Medulla oblongata (tissue), 1 donor: ENCODE measurements around the gene ABHD13.

Experiments used
- DNase-seq: peaks from one replicate; pipeline ENCODE4 v3.0.0-alpha.2; 2015; ENCODE audit errors: extremely low spot score

Gene ABHD13

DNA sequence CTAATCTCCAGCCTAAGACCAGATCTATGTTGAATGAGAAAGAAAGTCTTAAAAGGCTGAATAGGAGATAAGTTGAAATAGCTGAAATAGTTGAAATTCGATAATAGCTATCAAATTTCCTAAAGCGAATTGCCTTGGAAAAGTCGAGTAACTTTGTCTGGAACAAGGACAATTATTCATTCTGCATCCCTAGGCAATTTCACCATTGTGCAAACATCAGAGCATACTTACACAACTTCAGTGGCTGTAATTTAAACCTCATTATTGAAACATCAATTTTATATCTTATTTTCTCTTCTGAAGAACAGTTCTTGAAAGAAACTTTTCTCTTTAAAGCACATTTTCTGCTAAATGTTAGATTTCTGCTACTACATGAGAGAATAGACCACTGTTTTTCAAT, 64.9 kb downstream of the ABHD13 start:
- no peak for DNase-seq
